Activated CD8-positive, alpha-beta memory T cell treated with anti-CD3 and anti-CD28 coated beads, Interleukin-2, amount 10 ng/mL, durations not matched to agents 7 days and 5 days (primary cell): ENCODE data around the gene MEN1. TPM values are rescaled to one million over a fixed set of nuclear protein-coding genes. Genes with fewer than 3 reads are reported as not detected.
A peak's percentile ranks its signal among the peaks of the same experiment; 100 is the strongest.

Experiments used
- ATAC-seq: fragments of 150-1000 bp; cut with Tn5 transposase; one replicate; pipeline ENCODE4 v1.10.0; 2021; ENCODE audit warnings: moderate library complexity
- CTCF ChIA-PET: fragments of 350-600 bp; sonication (Branson Sonifier 250); formaldehyde crosslinking; loops from one replicate; lab custom pipeline; 2021; ENCODE audit warnings: antibody characterized with exemption; lab: Charles Lee
- DNase-seq: peaks from one replicate; pipeline ENCODE4 v3.0.0-alpha.2; 2020
- H3K27ac Mint-ChIP-seq: one replicate; pipeline ENCODE4 v1.8.0; 2021; ENCODE audit warnings: mild to moderate bottlenecking, mixed read lengths
- H3K27me3 Mint-ChIP-seq: one replicate; pipeline ENCODE4 v1.8.0; 2021; ENCODE audit warnings: mixed read lengths
- H3K36me3 Mint-ChIP-seq: one replicate; pipeline ENCODE4 v1.8.0; 2021; ENCODE audit warnings: mild to moderate bottlenecking, mixed read lengths
- H3K4me1 Mint-ChIP-seq: one replicate; pipeline ENCODE4 v1.8.0; 2021; ENCODE audit warnings: mixed read lengths
- H3K4me3 Mint-ChIP-seq: one replicate; pipeline ENCODE4 v1.8.0; 2021; ENCODE audit warnings: mild to moderate bottlenecking, moderate library complexity, mixed read lengths
- H3K9me3 Mint-ChIP-seq: one replicate; pipeline ENCODE4 v1.8.0; 2022; ENCODE audit warnings: low read depth, mixed read lengths
- total RNA-seq, 2 experiments: library from RNA; stranded (reverse); gene quantifications; one replicate each; pipeline ENCODE4 v1.2.3, GENCODE V29; 2021

The MEN1 gene
- total RNA-seq, 2 experiments from 2014 or later, result 31.2 to 42.1 TPM

DNA sequence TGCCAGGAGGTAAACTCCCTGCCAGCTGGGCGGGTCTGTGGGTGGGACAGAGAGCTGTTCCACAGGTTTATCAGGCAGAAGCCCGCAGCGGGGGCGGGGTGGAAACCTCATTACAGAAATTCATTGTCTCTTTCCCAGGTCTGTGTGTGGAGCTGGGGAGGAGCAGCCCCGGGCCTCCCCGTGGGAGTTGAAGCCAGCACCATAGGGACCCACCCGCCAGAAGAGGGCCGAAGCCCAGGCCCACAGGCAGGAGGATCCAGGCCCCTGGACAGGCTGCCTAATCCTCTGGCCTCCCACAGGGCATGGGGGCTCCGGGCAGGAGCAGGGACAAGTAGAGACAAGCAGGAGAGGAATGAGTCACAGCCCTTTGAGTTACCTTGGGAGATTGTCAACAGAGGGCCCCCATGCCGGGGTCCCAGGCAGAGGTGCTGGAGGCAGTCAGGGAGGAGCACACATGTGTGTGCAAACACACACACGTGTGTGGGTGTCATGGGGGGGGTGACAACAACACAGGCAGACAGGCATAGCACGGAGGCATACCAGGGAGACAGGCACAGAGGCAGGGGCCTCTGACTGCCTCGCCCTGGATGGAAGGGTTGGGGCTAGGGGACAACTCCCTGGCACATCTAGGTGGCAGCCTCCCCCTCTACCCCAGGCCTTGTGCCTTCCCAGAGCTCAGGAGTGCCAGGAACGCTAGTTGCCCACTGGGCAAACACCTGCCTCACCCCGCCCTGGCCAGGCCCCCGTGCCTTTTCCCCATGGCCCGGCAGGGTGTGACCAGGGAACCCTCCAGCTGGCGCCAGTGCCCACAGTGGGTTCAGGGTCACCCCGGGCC, 32.7 kb upstream of the MEN1 start:
- Mint-ChIP-seq H3K9me3 (no peaks in the 10 kb centered on the region), H3K4me3 (no peak overlapping the region)

DNA sequence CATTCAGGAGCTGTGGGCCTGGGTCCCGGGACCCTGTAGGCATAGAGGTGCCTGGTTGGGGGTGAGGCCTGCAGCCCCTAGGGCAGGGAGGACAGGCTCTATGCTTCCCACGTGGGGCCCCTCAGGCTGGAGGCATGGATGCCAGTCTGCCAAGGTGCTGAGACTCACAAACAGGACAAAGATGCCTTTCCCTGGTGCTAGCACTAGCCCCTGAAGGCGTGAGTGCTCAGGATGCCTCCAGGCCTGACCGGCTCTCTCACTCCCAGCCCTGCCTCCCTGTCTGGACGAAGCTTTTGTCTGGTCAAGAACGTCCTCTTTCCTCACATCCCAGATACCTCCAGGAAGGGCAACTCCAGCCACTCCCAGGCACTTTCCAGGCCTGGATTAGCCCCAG, 32.0 kb upstream of the MEN1 start:
- Mint-ChIP-seq H3K4me1 (peaks cover 19% of the 10 kb centered on the region), H3K9me3 (no peaks in the 10 kb centered on the region), H3K27me3 (no peaks in the 10 kb centered on the region), H3K4me3 (no peak overlapping the region), H3K27ac (no peak overlapping the region), H3K36me3 (no peaks in the 10 kb centered on the region)
- peak; percentile 40 for DNase-seq
- ATAC-seq, result no peak
- CTCF ChIA-PET, result interaction anchor here (1.5 to 29.2 kb wide), 3 partner anchors 18 to 55 kb away, joined by 4 to 1163 read pairs (median 409); partner anchors contain the start of gene EHD1

More for the DNA sequence above, 32.7 kb upstream of the MEN1 start:
- Mint-ChIP-seq H3K36me3 (no peaks in the 10 kb centered on the region), H3K27ac (no peak overlapping the region), H3K27me3 (no peaks in the 10 kb centered on the region), H3K4me1 (peaks cover 20% of the 10 kb centered on the region)
- peak; percentile 39 for DNase-seq
- CTCF ChIA-PET, result interaction anchor here (0.6 to 29.2 kb wide), 11 partner anchors 9 to 275 kb away, joined by 3 to 1163 read pairs (median 3); partner anchors contain the start of genes EHD1 and ZNHIT2
- ATAC-seq, result no peak

- ATAC-seq, result no peak
Observed at GRCh38 chr11:64841592-64842365, 31.4 kb upstream of the MEN1 start.

GRCh38 chr11:64839887-64840782, 29.8 kb upstream of the MEN1 start:
- Mint-ChIP-seq H3K27ac (no peak overlapping the region), H3K4me3 (no peak overlapping the region), H3K36me3 (no peaks in the 10 kb centered on the region), H3K9me3 (no peaks in the 10 kb centered on the region), H3K4me1 (peaks cover 19% of the 10 kb centered on the region), H3K27me3 (no peaks in the 10 kb centered on the region)
- no peak for DNase-seq
- CTCF ChIA-PET, result interaction anchor here (1.2 to 22.7 kb wide), 2 partner anchors 21 to 272 kb away, joined by 3 to 409 read pairs; partner anchors contain the start of gene TM7SF2
- no peak for ATAC-seq

More at GRCh38 chr11:64841592-64842365, 31.4 kb upstream of the MEN1 start:
- H3K4me3 Mint-ChIP-seq, result no peak overlapping the region
- peak; percentile 40 for DNase-seq
- peaks cover 19% of the 10 kb centered on the region for H3K4me1 Mint-ChIP-seq
- CTCF ChIA-PET, result interaction anchor here (1.5 to 29.2 kb wide), 3 partner anchors 19 to 54 kb away, joined by 4 to 1163 read pairs (median 409); partner anchors contain the start of gene EHD1
- H3K36me3 Mint-ChIP-seq, result no peaks in the 10 kb centered on the region
- H3K27me3 Mint-ChIP-seq, result no peaks in the 10 kb centered on the region
- H3K27ac Mint-ChIP-seq, result no peak overlapping the region
- no peaks in the 10 kb centered on the region for H3K9me3 Mint-ChIP-seq

DNA sequence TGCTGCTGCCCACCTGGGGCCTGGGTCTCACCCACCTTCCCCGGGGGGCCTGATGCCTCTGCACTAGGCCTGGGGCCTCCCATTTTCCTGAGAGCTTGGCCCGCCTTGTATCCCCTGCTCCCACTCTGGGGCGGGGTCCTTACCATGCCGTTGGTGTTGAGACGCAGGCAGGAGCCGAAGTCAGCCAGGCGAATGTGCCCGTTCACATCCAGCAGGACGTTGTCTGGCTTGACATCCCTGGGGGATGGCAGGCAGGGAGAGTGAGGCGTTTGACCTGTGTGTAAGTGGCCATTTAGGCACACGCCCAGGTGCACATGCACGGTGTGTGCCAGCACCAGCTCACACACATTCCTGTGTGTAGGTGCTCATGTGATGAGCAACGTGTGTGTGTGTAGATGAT, 29.0 kb upstream of the MEN1 start:
- no peaks in the 10 kb centered on the region for H3K27me3 Mint-ChIP-seq
- DNase-seq (no peak), ATAC-seq (no peak)
- no peak overlapping the region for H3K4me3 Mint-ChIP-seq
- no peaks in the 10 kb centered on the region for H3K9me3 Mint-ChIP-seq
- peaks cover 17% of the 10 kb centered on the region for H3K4me1 Mint-ChIP-seq
- no peaks in the 10 kb centered on the region for H3K36me3 Mint-ChIP-seq
- H3K27ac Mint-ChIP-seq, result no peak overlapping the region
- CTCF ChIA-PET, result interaction anchor here (1.2 to 22.7 kb wide), 2 partner anchors 21 to 273 kb away, joined by 3 to 409 read pairs; partner anchors contain the start of gene TM7SF2

GRCh38 chr11:64838600-64839334, 28.4 kb upstream of the MEN1 start:
- H3K4me3 Mint-ChIP-seq, result no peak overlapping the region
- ATAC-seq (no peak), DNase-seq (no peak)
- no peaks in the 10 kb centered on the region for H3K27me3 Mint-ChIP-seq
- peaks cover 14% of the 10 kb centered on the region for H3K4me1 Mint-ChIP-seq
- no peaks in the 10 kb centered on the region for H3K9me3 Mint-ChIP-seq
- no peaks in the 10 kb centered on the region for H3K36me3 Mint-ChIP-seq
- no peak overlapping the region for H3K27ac Mint-ChIP-seq
- CTCF ChIA-PET, result interaction anchor here (0.9 to 22.7 kb wide), 3 partner anchors 12 to 273 kb away, joined by 3 to 409 read pairs (median 3); partner anchors contain the start of gene TM7SF2

GRCh38 chr11:64837887-64838351, 27.6 kb upstream of the MEN1 start:
- CTCF ChIA-PET, result interaction anchor here (0.9 to 22.7 kb wide), 2 partner anchors 11 to 23 kb away, joined by 3 to 409 read pairs; no protein-coding TSS in a partner anchor
- Mint-ChIP-seq H3K4me3 (no peak overlapping the region), H3K4me1 (peaks cover 10% of the 10 kb centered on the region), H3K9me3 (no peaks in the 10 kb centered on the region), H3K36me3 (no peaks in the 10 kb centered on the region), H3K27ac (no peak overlapping the region), H3K27me3 (no peaks in the 10 kb centered on the region)
- no peak for DNase-seq
- ATAC-seq, result no peak

- Mint-ChIP-seq H3K4me3 (no peak overlapping the region), H3K9me3 (no peaks in the 10 kb centered on the region), H3K4me1 (peaks cover 10% of the 10 kb centered on the region), H3K36me3 (no peaks in the 10 kb centered on the region), H3K27me3 (no peaks in the 10 kb centered on the region), H3K27ac (no peak overlapping the region)
- ATAC-seq (no peak), DNase-seq (no peak)
- CTCF ChIA-PET, result interaction anchor here (0.9 to 1.0 kb wide), 2 partner anchors 8 to 57 kb away, joined by 3 to 5 read pairs; partner anchors contain the start of gene CDC42BPG
Observed at GRCh38 chr11:64836448-64837072, 26.2 kb upstream of the MEN1 start.

- Mint-ChIP-seq H3K4me3 (no peak overlapping the region), H3K27me3 (no peaks in the 10 kb centered on the region), H3K36me3 (no peaks in the 10 kb centered on the region), H3K4me1 (peaks cover 10% of the 10 kb centered on the region), H3K27ac (no peak overlapping the region), H3K9me3 (no peaks in the 10 kb centered on the region)
- ATAC-seq, result no peak
- CTCF ChIA-PET, result interaction anchor here (0.7 to 1.2 kb wide), 5 partner anchors 8 to 281 kb away, joined by 3 to 5 read pairs (median 3); partner anchors contain the start of genes CDC42BPG and ZNHIT2
- no peak for DNase-seq
Observed at GRCh38 chr11:64835616-64836447, 25.5 kb upstream of the MEN1 start.

GRCh38 chr11:64834723-64835615, 24.6 kb upstream of the MEN1 start:
- H3K27me3 Mint-ChIP-seq, result no peaks in the 10 kb centered on the region
- peaks cover 10% of the 10 kb centered on the region for H3K4me1 Mint-ChIP-seq
- no peak overlapping the region for H3K4me3 Mint-ChIP-seq
- H3K36me3 Mint-ChIP-seq, result no peaks in the 10 kb centered on the region
- H3K9me3 Mint-ChIP-seq, result no peaks in the 10 kb centered on the region
- ATAC-seq, result no peak
- DNase-seq, result no peak
- CTCF ChIA-PET, result interaction anchor here (0.7 to 1.4 kb wide), 7 partner anchors 9 to 282 kb away, joined by 3 to 10 read pairs (median 3); partner anchors contain the start of genes CDC42BPG and ZNHIT2
- H3K27ac Mint-ChIP-seq, result no peak overlapping the region
